K562 (cell line): ENCODE measurements around the gene NOL11. TPM values are rescaled to one million over a fixed set of nuclear protein-coding genes. Genes with fewer than 3 reads are reported as not detected.
A peak's percentile ranks its signal among the peaks of the same experiment; 100 is the strongest.

Experiments
- ATAC-seq: fragments of 200-7000 bp; cut with Tn5 transposase; 3 replicates; pipeline ENCODE4 v1.9.1; 2020; ENCODE audit warnings: moderate library complexity
- BruUV-seq: library from RNA; stranded (reverse); fragments of 400-500 nt; replicated peaks from 2 replicates; lab custom pipeline; 2021; lab: Mats Ljungman, UMichigan
- CTCF ChIA-PET: fragments of 300-600 bp; formaldehyde crosslinking; extraction: SDS; loops from one replicate; lab custom pipeline; 2021; ENCODE audit warnings: low intra/inter-chr PET ratio; lab: Yijun Ruan, JAX
- POLR2A ChIA-PET: fragments of 300-600, 350-650 bp; sonication (Branson Sonifier 250); formaldehyde crosslinking; extraction: SDS; loops from one replicate; lab custom pipeline; 2021; ENCODE audit warnings: antibody characterized with exemption, inconsistent platforms; lab: Yijun Ruan, JAX
- DNase-seq, 4 experiments: peaks; one replicate each; pipeline versions ENCODE4 v3.0.0 to v3.0.0-alpha.2; 2011 to 2018; ENCODE audit warnings: low spot score in 3 of 4, mixed read lengths in 3 of 4; ENCODE audit errors: extremely low read depth in 1 of 4
- FAIRE-seq: peaks from 2 replicates; lab custom pipeline; 2011; peaks lifted over from hg19 to GRCh38; lab: Jason Lieb, UNC
- H2AFZ ChIP-seq: 2 replicates; pipeline ENCODE4 v1.6.0; 2011; ENCODE audit warnings: low read depth, low read length, control low read depth, inconsistent platforms
- H3K27ac ChIP-seq: fragments of 200-600 bp; 3 replicates; pipeline ENCODE4 v1.8.0; 2011; ENCODE audit warnings: low read depth, mild to moderate bottlenecking, control low read depth, inconsistent platforms, low read length, moderate library complexity, mixed read lengths; ENCODE audit errors: extremely low read depth
- H3K27me3 ChIP-seq, 2 experiments: fragments of 300-600 bp in 1 of 2; 2 replicates in 1 of 2; 3 replicates in 1 of 2; pipeline versions ENCODE4 v1.6.0 to v1.8.0; 2011; ENCODE audit warnings: inconsistent platforms in 2 of 2, low read length in 2 of 2, mild to moderate bottlenecking in 1 of 2, mixed read lengths in 1 of 2, moderate library complexity in 1 of 2; ENCODE audit not compliant: control insufficient read depth in 2 of 2, insufficient read depth in 2 of 2
- H3K36me3 ChIP-seq: fragments of 300-600 bp; 3 replicates; pipeline ENCODE4 v1.8.0; 2011; ENCODE audit warnings: mild to moderate bottlenecking, low read length, inconsistent platforms; ENCODE audit not compliant: control insufficient read depth, insufficient read depth
- H3K4me1 ChIP-seq, 2 experiments: fragments of 200-600 bp in 1 of 2; replicated peaks in 1 of 2; 2 replicates in 1 of 2; 3 replicates in 1 of 2; pipeline versions ENCODE4 v1.5.1 to v1.8.0; 2011; ENCODE audit warnings: inconsistent platforms in 2 of 2, low read length in 2 of 2, mild to moderate bottlenecking in 1 of 2, mixed read lengths in 1 of 2, moderate library complexity in 1 of 2; ENCODE audit not compliant: control insufficient read depth in 2 of 2, insufficient read depth in 2 of 2
- H3K4me2 ChIP-seq: 2 replicates; pipeline ENCODE4 v1.6.1; 2011; ENCODE audit warnings: low read length, control low read depth, inconsistent platforms, mixed read lengths; ENCODE audit not compliant: insufficient read depth
- H3K4me3 ChIP-seq: fragments of 200-600 bp; sonication (generic), shearing (Covaris generic); 2 replicates; pipeline ENCODE4 v1.5.1; 2016; ENCODE audit warnings: control low read depth, inconsistent platforms
- H3K79me2 ChIP-seq: fragments of 200-600 bp; 3 replicates; pipeline ENCODE4 v1.8.0; 2011; ENCODE audit warnings: low read length, inconsistent platforms; ENCODE audit not compliant: control insufficient read depth, insufficient read depth
- H3K9ac ChIP-seq, 2 experiments: 2 replicates each; pipeline versions ENCODE4 v1.6.0 to v1.6.1; 2011; ENCODE audit warnings: low read depth in 2 of 2, low read length in 2 of 2, control low read depth in 1 of 2, inconsistent platforms in 1 of 2, mild to moderate bottlenecking in 1 of 2, mixed read lengths in 1 of 2; ENCODE audit not compliant: insufficient read depth in 1 of 2
- H3K9me1 ChIP-seq: one replicate; pipeline ENCODE4 v1.6.0; 2011; ENCODE audit warnings: inconsistent platforms, mild to moderate bottlenecking, low read length, moderate library complexity; ENCODE audit not compliant: control insufficient read depth, insufficient read depth
- H3K9me3 ChIP-seq: replicated peaks from 2 replicates; pipeline ENCODE4 v1.5.1; 2011; ENCODE audit warnings: low read depth, low read length, inconsistent platforms; ENCODE audit not compliant: control insufficient read depth, insufficient read depth
- H4K20me1 ChIP-seq: replicated peaks from 2 replicates; pipeline ENCODE4 v1.6.1; 2011; ENCODE audit warnings: low read length, inconsistent platforms, mixed read lengths; ENCODE audit not compliant: control insufficient read depth, insufficient read depth
- FOXA3 ChIP-seq, 2 experiments: fragments of 450-650 bp in 1 of 2; sonication (generic) in 1 of 2; formaldehyde crosslinking; IDR thresholded peaks in 1 of 2; conservative IDR thresholded peaks in 1 of 2; 2 replicates each; pipeline versions ENCODE4 v1.4.0 to v1.8.0; 2020 to 2022; ENCODE audit warnings: mild to moderate bottlenecking in 2 of 2, missing genetic modification reagents in 1 of 2
- HEY1 ChIP-seq: fragments of 250-450 bp; sonication (Bioruptor Pico); IDR thresholded peaks from 2 replicates; pipeline ENCODE4 v1.5.0; 2020; ENCODE audit warnings: mild to moderate bottlenecking, moderate library complexity, borderline replicate concordance
- HNRNPL ChIP-seq: fragments of 200-400 bp; formaldehyde crosslinking; IDR thresholded peaks from 2 replicates; pipeline ENCODE4 v1.6.1; 2017; ENCODE audit warnings: low read depth, mild to moderate bottlenecking, low read length
- PHB ChIP-seq: fragments of 250-450 bp; sonication (Bioruptor Pico); IDR thresholded peaks from 2 replicates; pipeline ENCODE4 v1.5.0; 2021
- POU5F1 ChIP-seq: fragments of 150-350 bp; IDR thresholded peaks from 2 replicates; pipeline ENCODE4 v1.6.1; 2014; ENCODE audit warnings: borderline replicate concordance, low read length, low read depth, mild to moderate bottlenecking; ENCODE audit not compliant: partially characterized antibody
- RHOXF2B ChIP-seq: fragments of 250-450 bp; sonication (Bioruptor Pico); conservative IDR thresholded peaks from 2 replicates; pipeline ENCODE4 v1.5.1; 2021
- SIN3B ChIP-seq: fragments of 450-650 bp; IDR thresholded peaks from 2 replicates; pipeline ENCODE4 v1.6.1; 2017; ENCODE audit warnings: low read depth, mild to moderate bottlenecking, moderate library complexity
- SMAD3 ChIP-seq: fragments of 450-650 bp; formaldehyde crosslinking; conservative IDR thresholded peaks from 2 replicates; pipeline ENCODE4 v1.4.0; 2020; ENCODE audit warnings: mild to moderate bottlenecking
- SMARCA5 ChIP-seq: fragments of 450-650 bp; IDR thresholded peaks from 2 replicates; pipeline ENCODE4 v1.6.1; 2016
- ZNF696 ChIP-seq: fragments of 250-450 bp; sonication (Bioruptor Pico); conservative IDR thresholded peaks from 2 replicates; pipeline ENCODE4 v1.4.0; 2020; ENCODE audit warnings: mild to moderate bottlenecking, moderate library complexity
- WGBS: fragments of 100-300 bp; shearing (Covaris generic); methylation state at CpG from one replicate; pipeline ENCODE4 v1.1.6; 2016; ENCODE audit warnings: low coverage, mixed read lengths; ENCODE audit not compliant: insufficient coverage; ENCODE audit errors: missing lambda C conversion rate; 5-methylcytosine and 5-hydroxymethylcytosine counted together
- in situ Hi-C: fragments of 300-500 bp; cut with MboI; formaldehyde crosslinking; loops from 4 replicates; pipeline ENCODE4 v1.15.0; 2018; ENCODE audit warnings: inconsistent platforms, mixed read lengths
- intact Hi-C: fragments of 100-400 bp; cut with micrococcal nuclease; formaldehyde crosslinking; loops from 2 replicates; pipeline ENCODE4 v1.14.2; 2022
- polyA plus RNA-seq, 8 experiments: library from polyadenylated mRNA; depleted of rRNA in 4 of 8; stranded (reverse) in 5 of 8; unstranded in 3 of 8; fragments of >200 nt; fragmentation: Nextera tagmentation in 2 of 8; fragmentation: Illumina TruSeq in 1 of 8; extraction: Ambion mirVana in 2 of 8; extraction: Trizol in 1 of 8; gene quantifications; 2 replicates each; pipeline versions ENCODE4 v1.2.1 to v1.2.3, GENCODE V29; 2011 to 2014; ENCODE audit warnings: inconsistent platforms in 1 of 8, missing spikeins in 1 of 8
- total RNA-seq, 7 experiments: library from RNA; depleted of rRNA in 6 of 7; stranded (reverse); fragments of >200 nt in 6 of 7; fragmentation: Illumina TruSeq in 2 of 7; extraction: Trizol in 2 of 7; gene quantifications; 2 replicates each; pipeline versions ENCODE4 v1.2.1 to v1.2.3, GENCODE V29; 2011 to 2021; ENCODE audit warnings: low replicate concordance in 1 of 7
- TF ChIP-seq, protein P1 (sequence below): fragments of 450-650 bp; IDR thresholded peaks from 2 replicates; pipeline ENCODE4 v1.6.1; 2016

NOL11 gene
- total and polyA plus RNA-seq, 9 of the 15 experiments (the other 6 are each of a cell fraction or from before 2014, with no cell fraction given): 61.1 to 175 (median 121) TPM

DNA sequence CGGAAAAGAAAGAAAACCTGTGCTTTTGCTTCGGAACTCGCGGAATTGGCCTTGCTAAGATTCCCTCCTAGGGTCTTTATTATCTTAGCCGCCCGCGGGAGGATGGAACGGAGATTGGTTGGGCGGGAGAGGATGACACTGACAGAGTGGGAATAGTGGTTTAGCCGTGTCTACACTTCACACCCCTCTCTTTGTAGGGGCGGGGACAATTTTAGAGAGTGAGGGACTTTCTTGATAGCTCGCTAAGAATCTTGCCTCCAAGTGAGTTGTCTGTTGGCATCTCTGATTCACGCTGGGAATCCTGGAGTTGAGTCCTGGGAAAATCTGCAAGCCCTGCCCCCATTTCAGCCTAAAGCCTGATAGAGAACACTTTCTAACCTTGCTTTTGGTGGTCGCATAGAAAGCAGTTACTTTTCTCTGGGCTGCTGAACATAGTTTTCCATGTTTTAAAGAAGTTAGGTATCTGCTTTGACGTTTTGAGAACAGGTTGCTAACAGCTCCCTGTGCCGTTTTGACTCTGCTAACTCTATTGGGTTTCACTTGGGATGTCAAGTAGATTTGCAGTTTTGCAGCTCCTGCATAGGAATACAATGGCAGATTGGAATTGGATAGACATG is 697 bp downstream of the NOL11 start (continued):
- TF ChIP-seq FOXA3 (CRISPR knock-in tag; conservative IDR thresholded peaks at IDR 0.05 in 1 of 2, IDR thresholded peaks at IDR 0.05 in 1 of 2): 0 out of 4 replicates have a peak, but pooled peaks of 1 of the 2 experiments have one; percentile 40

DNA sequence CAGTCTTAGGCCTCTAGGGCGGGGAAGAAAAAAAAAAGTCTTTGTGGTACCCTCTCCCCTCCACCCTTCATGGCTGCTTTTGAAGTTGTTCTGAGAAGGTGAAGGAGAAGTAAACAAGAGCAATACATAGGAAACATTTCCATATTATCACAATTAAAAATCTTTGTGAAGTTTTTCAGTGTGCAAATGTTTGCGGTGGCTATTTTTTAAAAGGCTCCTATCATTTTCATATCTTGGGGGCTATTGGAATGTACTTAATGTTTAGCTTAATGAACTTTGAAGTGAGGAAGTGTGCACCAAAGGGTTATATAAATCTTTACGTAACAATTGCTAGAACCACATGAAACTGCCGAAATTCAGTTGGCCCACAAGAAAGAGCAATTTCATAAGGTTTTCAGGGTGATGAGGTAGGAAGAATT is 7.6 kb downstream of the NOL11 start:
- in situ Hi-C loops (no loop called here), intact Hi-C loops (no loop called here)
- no TSS peak for BruUV-seq
- no peak for DNase-seq
- Histone ChIP-seq H2AFZ (no peak overlapping the region), H3K4me1 (no peaks in the 10 kb centered on the region)
- TF ChIP-seq, protein P1, sequence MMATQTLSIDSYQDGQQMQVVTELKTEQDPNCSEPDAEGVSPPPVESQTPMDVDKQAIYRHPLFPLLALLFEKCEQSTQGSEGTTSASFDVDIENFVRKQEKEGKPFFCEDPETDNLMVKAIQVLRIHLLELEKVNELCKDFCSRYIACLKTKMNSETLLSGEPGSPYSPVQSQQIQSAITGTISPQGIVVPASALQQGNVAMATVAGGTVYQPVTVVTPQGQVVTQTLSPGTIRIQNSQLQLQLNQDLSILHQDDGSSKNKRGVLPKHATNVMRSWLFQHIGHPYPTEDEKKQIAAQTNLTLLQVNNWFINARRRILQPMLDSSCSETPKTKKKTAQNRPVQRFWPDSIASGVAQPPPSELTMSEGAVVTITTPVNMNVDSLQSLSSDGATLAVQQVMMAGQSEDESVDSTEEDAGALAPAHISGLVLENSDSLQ: no peak
- TF ChIP-seq SMARCA5 (no peak), HNRNPL (no peak), SIN3B (no peak), POU5F1 (no peak), SMAD3 (CRISPR knock-in tag) (no peak), RHOXF2B (CRISPR knock-in tag) (no peak), ZNF696 (CRISPR knock-in tag) (no peak), HEY1 (CRISPR knock-in tag) (no peak), PHB (CRISPR knock-in tag) (no peak)
- TF ChIP-seq, all 486 proteins: peak for 0
- Histone ChIP-seq H3K27me3 (no peaks in the 10 kb centered on the region), H3K79me2 (peaks cover 17% of the 10 kb centered on the region), H3K27ac (no peak overlapping the region), H3K4me2 (no peak overlapping the region), H3K36me3 (peaks cover 92% of the 10 kb centered on the region), H3K4me3 (no peak overlapping the region), H3K9me3 (no peaks in the 10 kb centered on the region), H3K9me1 (no peaks in the 10 kb centered on the region), H4K20me1 (no peaks in the 10 kb centered on the region), H3K9ac (no peak overlapping the region)
- ChIA-PET POLR2A (no interaction called here), CTCF (no interaction called here)
- 96% methylated on average over 3 of the region's 4 CpGs for WGBS
- FAIRE-seq (no peak), ATAC-seq (no peak)
